Hepatic stellate cell (primary cell): ENCODE data around the gene C1QB.
A peak's percentile ranks its signal among the peaks of the same experiment; 100 is the strongest.

Source experiments
- DNase-seq: peaks from one replicate; pipeline ENCODE4 v3.0.0; 2011; ENCODE audit warnings: low spot score

Gene C1QB, protein sequence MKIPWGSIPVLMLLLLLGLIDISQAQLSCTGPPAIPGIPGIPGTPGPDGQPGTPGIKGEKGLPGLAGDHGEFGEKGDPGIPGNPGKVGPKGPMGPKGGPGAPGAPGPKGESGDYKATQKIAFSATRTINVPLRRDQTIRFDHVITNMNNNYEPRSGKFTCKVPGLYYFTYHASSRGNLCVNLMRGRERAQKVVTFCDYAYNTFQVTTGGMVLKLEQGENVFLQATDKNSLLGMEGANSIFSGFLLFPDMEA

DNA sequence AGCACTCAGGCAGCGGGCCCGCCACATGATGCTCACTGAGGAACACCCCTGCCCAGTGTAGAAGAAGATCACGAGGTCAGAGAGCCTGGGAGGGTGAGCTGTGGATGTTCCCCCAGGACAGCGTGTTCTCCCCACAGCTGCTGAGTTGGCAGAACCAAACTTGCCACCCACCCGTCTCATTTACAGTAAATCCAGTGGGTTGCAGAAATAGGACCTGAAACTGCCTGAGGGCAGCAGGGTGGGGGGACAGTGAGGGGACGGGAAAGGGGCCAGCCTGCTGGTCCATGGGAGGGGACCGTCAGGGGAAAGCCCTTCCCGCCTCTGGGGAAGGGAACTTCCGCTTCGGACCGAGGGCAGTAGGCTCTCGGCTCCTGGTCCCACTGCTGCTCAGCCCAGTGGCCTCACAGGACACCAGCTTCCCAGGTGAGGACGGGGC, at the start of gene C1QB:
TSS of gene C1QB (plus strand) at position 356 of the 436 bp plus-strand sequence. CDS start 6,227 bp downstream, outside the sequence.
- DNase-seq: no peak

DNA sequence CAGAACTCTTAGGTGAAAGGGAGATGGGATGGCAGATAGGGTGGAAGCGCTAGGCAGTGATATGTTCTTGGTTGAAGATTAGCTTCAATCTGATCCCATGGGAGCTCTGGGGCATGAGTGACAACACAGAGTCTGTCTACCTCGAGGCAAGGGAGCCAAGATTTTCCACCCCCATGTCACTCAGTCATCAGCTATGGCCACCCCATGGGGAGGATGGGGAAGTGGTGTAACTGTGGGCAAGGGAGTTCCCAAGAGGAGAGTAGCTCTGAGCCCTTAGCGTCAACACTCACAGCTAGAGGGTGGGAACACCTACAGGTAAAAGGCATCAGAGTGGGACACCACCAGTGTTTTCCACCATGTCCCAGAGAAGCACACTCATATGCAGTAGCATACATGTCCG, 46.9 kb upstream of the C1QB start:
- no peak for DNase-seq

DNA sequence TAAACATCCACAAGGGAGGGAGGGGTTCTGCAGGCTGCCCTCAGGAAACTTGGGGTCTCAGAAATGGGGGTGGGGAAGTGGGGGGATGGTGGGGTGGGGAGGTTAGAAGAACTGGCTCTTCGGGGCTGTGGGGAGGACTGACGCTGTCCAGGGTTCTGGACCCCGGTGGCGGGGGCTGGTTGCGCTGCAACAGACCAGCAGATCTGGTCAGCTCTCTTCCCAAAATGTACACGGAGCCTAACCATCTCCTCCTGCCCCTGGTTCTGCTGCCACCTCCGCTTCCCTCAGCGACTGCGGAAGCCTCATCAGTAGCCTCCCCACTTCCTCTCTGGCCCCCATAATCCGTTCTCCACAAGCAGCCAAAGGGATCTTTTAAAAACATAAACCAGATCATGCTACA, 45.9 kb upstream of the C1QB start:
- DNase-seq: no peak

DNA sequence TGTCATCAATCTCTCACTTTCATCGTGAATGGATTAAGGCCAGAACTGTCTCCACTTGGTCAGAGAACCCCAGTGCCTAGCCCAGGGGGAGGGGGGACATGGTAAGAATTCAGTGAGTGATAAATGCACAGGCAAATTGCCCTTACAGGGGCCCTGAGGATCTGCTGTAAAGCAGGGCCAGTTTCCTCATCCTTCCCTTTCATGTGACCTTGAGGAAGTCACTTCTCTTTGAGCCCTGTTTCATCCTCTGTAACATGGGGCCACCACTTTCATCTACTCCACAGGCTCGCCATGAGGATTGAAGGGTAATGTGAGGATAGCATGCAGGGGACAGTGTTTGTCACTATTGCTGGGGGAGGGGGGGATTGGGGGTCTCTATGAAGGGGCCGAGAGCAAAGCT, 44.7 kb upstream of the C1QB start:
- DNase-seq: no peak

DNA sequence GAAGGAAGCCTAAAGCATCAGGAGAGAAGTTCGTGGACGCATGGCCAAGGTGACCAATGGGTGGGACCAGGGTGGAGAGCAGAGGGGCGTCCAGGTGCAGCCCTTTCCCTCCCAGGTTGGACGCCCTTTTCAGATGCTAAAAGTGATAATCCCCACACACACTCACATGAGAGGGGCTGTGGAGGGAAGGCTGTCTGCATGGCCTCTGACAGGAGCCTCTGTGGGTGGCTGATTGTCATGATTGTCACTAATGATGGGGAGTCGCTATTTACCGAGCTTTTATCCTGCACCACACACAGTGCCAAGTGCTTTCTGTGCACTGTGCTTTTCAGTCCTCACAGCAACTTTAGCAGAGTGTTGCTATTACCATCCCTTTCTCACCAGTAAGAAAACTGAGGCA, 43.7 kb upstream of the C1QB start:
- DNase-seq: no peak

DNA sequence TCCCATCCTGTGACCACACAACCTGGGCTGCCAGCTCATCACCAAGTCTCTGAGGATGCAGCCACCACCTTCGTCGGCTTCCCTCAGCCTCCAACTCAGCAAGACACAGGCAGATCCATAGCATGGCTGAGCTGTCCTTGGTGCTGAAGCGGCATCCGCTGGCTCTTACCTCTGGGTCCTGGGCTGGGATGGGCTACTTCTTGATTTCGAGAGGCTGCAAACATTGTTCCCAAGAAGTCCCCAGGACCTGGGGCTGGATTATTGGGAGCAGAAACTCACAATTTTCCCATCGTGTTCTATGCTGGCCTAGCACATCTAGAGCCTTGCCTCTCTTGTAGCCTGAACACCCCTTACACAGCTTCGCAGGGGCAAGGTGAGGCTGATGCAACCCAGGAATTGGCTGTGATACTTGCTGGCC, 41.5 kb upstream of the C1QB start:
- DNase-seq: peak; percentile 41

DNA sequence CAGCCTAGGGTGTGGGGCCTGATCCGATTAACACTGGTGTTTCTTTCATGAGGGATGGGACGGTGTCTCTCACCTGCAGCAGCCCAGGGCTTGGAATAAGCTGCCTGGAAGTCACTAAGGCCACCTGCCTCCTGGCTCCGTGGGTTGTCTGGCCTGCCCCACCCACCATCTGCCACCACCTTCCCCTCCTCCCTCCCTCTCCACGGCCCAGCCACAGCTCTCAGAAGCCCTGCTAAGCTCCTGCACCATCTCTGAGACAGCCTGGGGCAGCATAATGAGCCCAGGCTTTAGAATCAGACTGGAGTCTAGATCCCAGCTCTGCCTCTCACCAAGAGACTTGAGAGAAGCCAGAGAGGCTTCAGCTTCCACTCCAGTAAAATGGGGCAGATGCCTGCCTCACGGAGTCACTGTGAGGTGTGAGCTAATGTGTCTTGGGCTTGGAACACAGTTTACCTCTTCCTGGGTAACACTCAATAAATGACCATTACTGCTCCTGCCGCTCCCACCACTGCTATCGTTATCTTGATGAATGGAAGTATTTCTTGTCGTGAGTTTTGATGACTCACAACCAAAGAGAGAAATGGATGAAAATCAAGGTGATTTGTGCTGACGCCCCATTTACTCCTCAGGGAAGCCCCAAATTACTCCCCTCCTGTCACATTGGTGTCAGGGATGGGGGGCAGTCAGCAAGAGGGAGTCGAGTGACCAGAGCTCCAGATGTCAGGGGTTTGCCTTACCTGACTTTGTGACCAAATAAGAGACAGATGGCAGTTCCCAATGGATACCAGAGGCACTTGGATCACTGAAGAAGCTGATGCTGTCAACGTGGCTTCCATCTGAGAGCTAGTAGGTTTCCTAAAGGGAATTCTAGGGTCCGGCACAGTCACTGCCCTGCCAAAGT, 40.1 kb upstream of the C1QB start:
- no peak for DNase-seq

DNA sequence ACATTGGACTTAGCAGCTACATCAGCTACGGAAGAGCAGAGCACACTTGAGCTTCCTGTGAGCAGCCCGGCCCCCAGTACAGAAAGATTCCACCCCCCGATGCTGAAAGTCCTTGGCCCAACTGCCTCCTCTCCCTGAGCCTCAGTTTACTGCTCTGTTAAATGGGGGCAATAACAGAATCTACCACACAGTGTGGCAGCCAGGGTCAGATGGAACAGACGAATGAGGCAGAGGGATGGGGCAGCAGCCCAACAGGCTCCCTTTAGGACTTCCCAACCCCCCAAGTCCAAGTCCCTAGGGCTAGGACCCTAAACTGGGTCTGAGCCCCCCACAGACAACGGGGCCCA, 39.5 kb upstream of the C1QB start:
- DNase-seq: no peak

DNA sequence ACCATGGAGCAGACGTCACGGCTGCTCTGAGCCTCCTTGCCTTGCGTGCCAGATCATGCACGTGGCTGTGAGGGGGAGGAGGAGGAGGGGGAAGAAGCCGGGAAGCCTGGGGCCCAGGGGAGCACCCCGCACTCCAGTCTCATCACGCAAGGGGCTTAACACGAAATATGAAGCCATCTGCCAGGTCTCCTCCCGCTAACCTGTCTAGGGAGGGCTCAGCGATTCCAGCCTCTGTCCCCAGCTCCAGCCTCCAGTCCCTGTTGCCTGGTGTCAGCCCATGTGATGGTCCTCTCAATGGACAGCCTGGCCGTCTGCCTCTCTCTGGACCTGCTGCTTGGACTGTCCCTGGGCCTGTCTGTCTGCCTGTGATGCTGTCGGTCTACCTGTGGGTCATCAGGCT, 39.1 kb upstream of the C1QB start:
- no peak for DNase-seq

DNA sequence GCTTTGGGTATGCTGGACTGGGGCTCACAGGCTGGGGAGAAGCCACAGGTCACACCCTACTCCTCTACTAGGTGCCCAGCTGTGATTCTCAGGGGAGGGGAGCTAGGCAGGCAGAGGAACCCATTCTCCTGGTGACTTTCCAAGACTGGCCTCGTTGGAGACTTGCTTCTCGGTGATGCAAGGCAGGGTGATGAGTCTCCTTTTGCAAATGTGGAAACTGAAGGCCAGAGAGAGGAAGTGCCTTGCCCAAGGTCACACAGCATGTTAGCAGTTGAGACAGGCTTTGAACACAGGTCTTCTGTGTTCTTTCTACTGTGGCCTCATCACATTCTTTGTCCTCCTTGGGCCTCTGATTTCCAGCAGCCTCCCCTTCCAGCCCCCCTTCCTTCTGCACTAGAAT, 37.1 kb upstream of the C1QB start:
- no peak for DNase-seq

DNA sequence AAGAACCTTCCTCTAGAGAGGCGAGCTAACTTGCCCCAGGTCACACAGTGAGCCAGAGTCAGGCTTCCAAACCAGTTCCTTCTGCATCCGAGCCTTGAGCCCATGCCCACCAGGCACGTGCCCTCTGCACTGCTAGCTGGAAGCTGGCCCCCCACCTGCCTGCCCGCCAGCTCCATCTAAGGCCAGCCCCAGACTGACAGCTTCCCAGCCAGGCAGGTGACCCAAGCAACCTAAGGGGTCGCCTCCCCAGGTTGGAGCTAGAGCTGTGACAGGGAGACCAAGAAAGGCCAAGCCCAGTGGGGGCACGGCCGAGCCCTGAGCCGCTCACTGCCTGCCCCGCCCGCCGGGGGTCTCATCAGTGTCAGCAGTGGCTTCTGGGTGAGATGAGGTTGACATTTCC, 36.5 kb upstream of the C1QB start:
- no peak for DNase-seq

DNA sequence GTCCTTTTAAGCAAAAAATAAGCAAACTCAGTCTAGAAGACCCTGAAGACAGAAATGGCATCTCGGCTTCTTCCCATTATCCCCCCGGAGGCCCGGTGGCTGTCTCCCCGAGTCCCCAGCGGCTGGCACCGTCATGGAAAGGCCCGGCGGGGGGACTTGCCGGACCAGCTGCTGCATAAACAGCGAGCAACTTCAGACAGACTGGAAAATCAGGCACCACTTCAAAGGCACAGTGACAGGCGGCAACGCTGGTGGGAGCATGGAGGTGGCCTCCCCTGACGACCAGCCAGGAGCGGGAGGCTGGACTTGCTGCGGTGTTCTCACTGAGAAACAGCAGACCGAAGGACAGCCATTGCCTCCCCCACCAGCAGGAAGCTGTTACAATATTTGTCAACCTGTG, 35.0 kb upstream of the C1QB start:
- no peak for DNase-seq

DNA sequence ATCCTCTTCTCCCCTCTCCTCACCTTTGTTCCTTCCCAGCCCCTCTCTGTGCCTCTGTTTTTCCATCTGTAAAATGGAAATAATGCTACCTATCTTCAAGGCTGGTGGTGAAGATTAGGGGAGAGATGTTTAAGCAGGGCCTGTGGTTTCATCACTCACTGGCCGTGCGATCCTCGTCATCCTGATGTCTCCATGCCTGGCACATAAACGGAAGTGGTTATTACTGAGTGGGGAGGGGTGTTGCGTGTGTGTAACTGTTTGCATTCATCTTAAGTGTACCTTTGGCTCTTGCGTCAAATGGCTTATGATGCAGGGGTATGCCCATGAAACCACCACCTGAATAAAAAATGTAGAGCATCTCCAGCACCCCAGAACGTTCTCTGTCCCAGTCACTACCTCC, 33.8 kb upstream of the C1QB start:
- DNase-seq: no peak

DNA sequence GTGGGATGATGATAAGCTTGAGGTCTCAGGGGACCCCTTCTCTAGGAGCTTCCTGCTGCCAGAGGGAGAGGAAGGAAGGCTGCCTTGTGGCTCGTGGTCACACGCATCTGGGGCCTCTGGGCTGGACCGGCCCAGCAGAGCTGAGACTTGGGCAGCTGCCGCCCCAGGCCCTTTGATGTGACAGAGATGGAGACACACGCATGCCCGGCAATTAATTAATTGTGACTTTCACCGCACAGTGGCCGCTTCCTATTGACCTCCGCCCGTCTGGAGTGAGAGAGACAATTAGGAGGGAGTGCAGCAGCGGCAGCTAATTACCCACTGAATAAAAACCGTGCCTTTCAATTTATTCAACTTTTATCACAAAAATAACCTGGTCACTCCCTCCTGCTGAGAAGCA, 33.2 kb upstream of the C1QB start:
- DNase-seq: no peak

DNA sequence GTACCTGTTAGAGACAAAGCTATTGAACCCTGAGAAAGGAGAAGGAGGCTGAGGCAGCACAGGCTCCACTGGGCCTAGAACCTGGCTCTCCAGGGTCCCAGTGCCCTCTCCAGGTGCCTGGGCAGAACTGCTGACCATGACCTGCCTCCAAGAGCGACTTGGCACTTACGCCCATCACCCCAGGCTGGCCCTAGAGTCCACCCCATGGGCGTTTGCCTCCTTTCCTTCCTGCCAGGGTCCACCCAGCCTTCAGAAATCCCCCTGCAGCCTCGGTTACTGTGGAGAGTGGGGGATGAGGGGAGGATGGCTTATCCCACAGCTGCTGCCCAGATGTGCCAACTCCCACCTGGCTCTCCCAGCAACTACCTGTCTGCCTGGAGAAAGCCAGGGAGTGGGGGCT, 31.3 kb upstream of the C1QB start:
- no peak for DNase-seq

DNA sequence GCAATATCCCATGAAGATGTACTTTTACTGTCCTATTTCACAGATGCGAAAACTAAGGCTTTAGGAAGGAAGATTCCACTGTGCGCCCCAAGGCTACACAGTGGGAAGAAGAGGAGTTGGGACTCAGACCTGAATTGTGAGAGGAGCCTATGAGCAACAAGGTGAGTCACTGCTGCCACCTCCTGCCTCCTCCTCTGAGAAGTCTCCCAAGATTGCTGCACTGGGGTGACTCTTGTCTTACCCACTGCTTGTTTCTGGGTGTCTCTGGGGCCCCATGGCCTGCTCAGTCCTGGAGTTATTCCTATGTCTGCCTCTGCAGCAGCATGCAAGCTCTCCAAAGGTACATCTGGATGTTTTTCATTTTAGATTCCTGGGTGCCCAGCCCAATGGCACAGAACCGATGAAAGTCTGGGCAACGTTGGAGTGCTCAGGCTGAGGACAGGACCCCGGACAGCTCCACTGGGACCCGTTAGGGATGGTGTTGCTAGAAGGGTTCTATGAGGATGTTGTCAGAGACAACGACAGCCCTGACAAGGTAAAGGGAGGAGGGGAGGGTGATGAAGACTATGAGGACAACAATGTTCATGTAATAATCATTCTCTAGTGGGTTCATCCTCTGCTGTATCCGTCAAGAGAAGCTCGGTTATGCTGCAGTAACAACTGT, 27.6 kb upstream of the C1QB start:
- no peak for DNase-seq

DNA sequence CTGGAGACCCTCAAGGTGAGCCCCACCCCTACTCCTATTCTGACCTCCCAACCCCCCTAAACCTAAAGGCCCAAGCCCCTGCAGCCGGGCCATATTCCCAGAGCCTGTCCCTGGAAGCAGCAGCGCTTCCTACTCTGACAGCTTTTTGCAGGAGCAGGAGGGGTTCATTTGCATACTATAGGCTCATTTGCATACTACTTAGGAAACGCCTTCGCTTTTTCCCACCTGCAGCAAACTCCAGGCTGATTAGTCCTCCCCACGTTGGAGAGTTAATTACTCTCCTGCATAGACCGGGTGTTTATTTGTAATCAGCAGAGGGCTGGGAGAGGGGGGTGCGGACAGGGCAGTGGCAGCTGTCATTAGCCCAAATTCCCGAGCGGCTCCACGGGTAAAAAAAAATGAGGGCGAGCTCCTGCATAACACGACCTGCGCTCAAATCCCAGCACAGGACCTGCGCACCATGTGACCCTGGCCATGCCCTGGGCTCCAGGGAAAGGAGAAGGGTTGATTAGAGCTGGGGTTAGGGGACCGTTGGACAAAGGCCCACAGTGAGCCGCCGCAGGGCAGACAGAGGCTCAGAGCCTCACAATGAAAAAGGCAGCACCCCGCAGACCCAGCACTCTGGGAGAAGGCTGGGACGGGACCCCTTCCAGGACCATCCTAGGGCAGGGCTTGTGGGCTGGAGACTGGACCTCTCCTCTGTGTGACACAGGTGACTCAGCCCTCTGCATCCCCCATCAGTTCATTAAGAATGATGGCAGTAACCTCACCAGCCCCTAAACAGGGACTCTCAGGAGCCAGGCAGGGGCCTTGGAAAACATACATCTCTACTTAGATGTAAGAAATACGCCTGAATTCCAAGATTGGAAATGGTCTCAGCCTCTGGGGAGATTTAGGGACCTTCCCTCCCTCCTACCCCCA, 26.5 kb upstream of the C1QB start:
- DNase-seq: no peak

DNA sequence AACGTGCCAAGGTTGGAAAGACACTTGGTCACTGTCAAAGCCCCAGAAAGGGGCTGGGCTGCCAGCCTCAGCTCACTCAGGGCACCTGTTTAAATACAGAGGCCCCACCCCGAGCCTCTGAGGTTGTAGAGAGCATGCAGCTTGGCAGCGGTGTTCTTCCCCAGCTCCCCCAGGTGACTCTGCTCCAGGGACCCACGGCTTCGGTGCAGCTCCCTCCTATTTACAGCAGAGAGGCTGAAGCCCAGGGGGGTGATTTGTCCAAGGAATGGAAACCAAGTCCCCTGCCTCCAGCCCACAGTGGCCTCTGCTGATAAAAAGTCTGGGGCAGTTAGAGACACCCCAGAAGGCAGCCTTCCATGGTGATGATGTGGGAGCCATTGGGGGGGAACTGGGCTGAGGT, 25.7 kb upstream of the C1QB start:
- DNase-seq: no peak

DNA sequence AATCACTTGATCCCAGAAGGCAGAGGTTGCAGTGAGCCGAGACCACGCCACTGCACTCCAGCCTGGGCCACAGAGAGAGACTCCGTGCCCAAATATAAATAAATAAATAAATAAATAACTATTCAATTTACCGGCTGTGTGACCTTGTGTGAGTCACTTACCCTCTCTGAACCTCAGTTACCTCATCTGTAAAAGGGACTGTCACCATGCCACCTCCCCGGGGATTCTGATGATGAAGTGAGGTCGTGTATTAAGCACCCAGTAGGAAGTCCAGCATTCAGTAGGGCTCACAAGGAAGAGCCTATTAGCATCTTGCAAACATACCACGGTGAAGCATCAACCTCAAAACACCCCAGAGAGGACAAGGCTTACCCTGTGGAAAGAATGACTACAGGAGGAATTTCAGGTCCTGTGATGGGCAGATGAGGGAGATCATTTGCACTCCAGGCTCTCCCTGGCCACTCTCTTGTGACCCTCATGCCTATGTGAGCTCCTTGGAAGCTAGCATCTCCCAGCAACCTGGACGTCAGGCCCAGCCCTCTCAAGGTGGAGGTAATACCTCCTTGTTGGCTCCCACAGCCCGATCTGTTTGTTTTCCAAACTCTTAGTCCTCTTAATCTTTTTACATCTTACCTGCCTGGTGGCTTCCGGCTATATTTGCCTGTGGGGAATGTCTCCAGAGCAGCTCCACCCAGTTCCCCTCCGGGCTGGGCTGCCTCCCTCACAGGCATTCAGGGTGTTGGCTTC, 24.2 kb upstream of the C1QB start:
- no peak for DNase-seq

DNA sequence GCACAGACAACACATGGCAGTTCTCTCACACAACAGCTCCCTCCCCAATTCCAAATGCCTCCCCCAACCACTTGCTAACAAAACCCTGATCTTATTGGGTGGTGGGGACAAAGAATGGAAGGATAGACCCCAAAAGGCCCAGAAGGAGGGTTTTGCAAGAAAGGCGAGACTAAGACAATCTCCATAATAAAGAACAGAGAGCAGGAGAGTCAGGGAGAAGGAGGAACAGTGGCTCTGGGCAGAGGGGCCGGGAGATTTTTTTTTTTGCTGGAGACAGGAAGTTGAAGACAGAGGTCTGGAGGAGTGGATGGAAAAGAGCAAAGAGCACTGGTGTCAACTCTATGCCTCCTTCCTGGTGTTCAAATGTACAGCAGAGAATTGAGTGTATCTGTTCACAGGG, 23.1 kb upstream of the C1QB start:
- DNase-seq: no peak

DNA sequence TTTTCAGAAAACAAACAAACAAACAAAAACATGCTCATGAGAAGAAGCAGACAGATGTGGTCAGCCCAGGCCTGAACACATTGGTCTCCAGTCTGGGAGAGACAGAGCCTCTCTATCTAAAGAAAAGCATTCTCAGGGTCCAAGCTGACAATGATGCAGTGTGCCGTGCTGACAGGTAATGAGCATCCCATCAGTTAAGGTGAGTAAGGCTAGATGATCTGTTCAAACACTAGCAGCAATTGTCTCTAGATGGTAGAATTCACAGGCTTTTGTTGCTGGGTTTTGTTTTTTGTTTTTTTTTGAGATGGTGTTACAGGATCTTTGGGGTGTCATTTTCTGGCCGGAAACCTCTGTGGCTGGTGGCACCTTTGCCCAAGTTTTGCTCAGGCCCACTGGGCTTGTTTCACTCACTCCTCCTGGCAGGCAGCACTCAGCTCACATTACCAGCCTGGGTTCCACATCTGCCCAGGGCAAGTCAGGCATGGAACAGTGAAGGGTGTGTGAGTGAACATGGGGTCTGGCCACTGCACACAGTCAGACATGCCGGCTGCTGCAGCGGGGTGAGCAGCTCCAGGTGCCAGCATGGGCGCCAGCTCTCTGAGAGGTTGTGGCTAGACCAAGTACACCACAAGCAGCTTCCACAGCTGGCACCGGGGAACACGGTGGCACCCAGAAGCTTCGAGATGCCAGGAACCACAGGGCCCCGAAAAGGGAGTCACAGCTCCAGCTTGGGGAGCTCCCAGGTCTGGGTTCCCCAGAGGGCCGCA, 19.2 kb upstream of the C1QB start:
- DNase-seq: no peak
